H1 (cell line): ENCODE measurements around the gene ST6GALNAC5. TPM values are rescaled to one million over a fixed set of nuclear protein-coding genes. Genes with fewer than 3 reads are reported as not detected.

Experiments
- CTCF ChIA-PET: fragments of 300-600 bp; sonication (Branson Sonifier 250); formaldehyde crosslinking; loops from one replicate; lab custom pipeline; 2021; ENCODE audit not compliant: partially characterized antibody; lab: Charles Lee
- POLR2A ChIA-PET: fragments of 300-600 bp; sonication (Branson Sonifier 250); formaldehyde crosslinking; loops from one replicate; lab custom pipeline; 2021; ENCODE audit warnings: inconsistent platforms; ENCODE audit not compliant: partially characterized antibody; lab: Charles Lee
- DNase-seq, 2 experiments: peaks; one replicate each; pipeline versions ENCODE4 v3.0.0 to v3.0.0-alpha.2; 2010 to 2022; ENCODE audit warnings: low spot score in 2 of 2, low read depth in 1 of 2, mixed read lengths in 1 of 2
- FAIRE-seq: peaks from 2 replicates; lab custom pipeline; 2011; peaks lifted over from hg19 to GRCh38; lab: Jason Lieb, UNC
- H2AFZ ChIP-seq: 2 replicates; pipeline ENCODE4 v1.8.1; 2012; ENCODE audit warnings: low read length, inconsistent platforms
- H2AK5ac ChIP-seq: 2 replicates; pipeline ENCODE4 v1.6.1; 2013; ENCODE audit warnings: low read depth, low read length
- H2BK120ac ChIP-seq: replicated peaks from 2 replicates; pipeline ENCODE3; 2013; ENCODE audit warnings: low read depth, low read length, inconsistent platforms
- H2BK12ac ChIP-seq: 2 replicates; pipeline ENCODE4 v1.6.1; 2013; ENCODE audit warnings: low read depth, low read length
- H2BK15ac ChIP-seq: 2 replicates; pipeline ENCODE4 v1.6.1; 2013; ENCODE audit warnings: low read length
- H2BK20ac ChIP-seq: 2 replicates; pipeline ENCODE4 v1.6.1; 2013; ENCODE audit warnings: low read length
- H2BK5ac ChIP-seq: 2 replicates; pipeline ENCODE4 v1.6.1; 2013; ENCODE audit warnings: low read depth, low read length
- H3K14ac ChIP-seq: 2 replicates; pipeline ENCODE4 v1.6.1; 2013; ENCODE audit warnings: inconsistent platforms; ENCODE audit not compliant: insufficient read length
- H3K18ac ChIP-seq: 2 replicates; pipeline ENCODE4 v1.6.1; 2013; ENCODE audit warnings: low read length; ENCODE audit errors: extremely low read depth
- H3K23ac ChIP-seq: 2 replicates; pipeline ENCODE4 v1.6.1; 2013; ENCODE audit warnings: inconsistent platforms; ENCODE audit not compliant: insufficient read length
- H3K23me2 ChIP-seq: 2 replicates; pipeline ENCODE4 v1.6.1; 2013; ENCODE audit warnings: low read depth, low read length
- H3K27ac ChIP-seq: 2 replicates; pipeline ENCODE4 v1.6.1; 2011; ENCODE audit warnings: low read depth, low read length, inconsistent platforms
- H3K27me3 ChIP-seq, 4 experiments: replicated peaks in 1 of 4; 1 replicate in 1 of 4; 2 replicates in 3 of 4; pipeline versions ENCODE4 v1.6.1 to v1.8.1; 2011 to 2013; ENCODE audit warnings: low read length in 3 of 4, mild to moderate bottlenecking in 3 of 4, inconsistent platforms in 2 of 4, mixed read lengths in 2 of 4, moderate library complexity in 1 of 4; ENCODE audit not compliant: control insufficient read depth in 3 of 4, insufficient read depth in 3 of 4; ENCODE audit errors: extremely low read depth in 1 of 4
- H3K36me3 ChIP-seq, 4 experiments: 2 replicates each; pipeline versions ENCODE4 v1.6.1 to v1.8.1; 2011 to 2013; ENCODE audit warnings: mild to moderate bottlenecking in 4 of 4, low read length in 3 of 4, moderate library complexity in 2 of 4, control low read depth in 1 of 4, inconsistent platforms in 1 of 4; ENCODE audit not compliant: insufficient read depth in 4 of 4, control insufficient read depth in 2 of 4
- H3K4ac ChIP-seq: replicated peaks from 2 replicates; pipeline ENCODE3; 2013; ENCODE audit warnings: low read length, low read depth, mixed read lengths, inconsistent platforms; ENCODE audit not compliant: insufficient read length
- H3K4me1 ChIP-seq, 4 experiments: replicated peaks in 1 of 4; 1 replicate in 1 of 4; 2 replicates in 3 of 4; pipeline versions ENCODE4 v1.6.1 to v1.8.1; 2011 to 2013; ENCODE audit warnings: low read length in 3 of 4, inconsistent platforms in 2 of 4, mixed read lengths in 1 of 4; ENCODE audit not compliant: insufficient read depth in 4 of 4, control insufficient read depth in 3 of 4
- H3K4me2 ChIP-seq, 2 experiments: 2 replicates each; pipeline versions ENCODE4 v1.6.1 to v1.8.1; 2011 to 2013; ENCODE audit warnings: low read depth in 2 of 2, low read length in 2 of 2, control low read depth in 1 of 2, inconsistent platforms in 1 of 2, mild to moderate bottlenecking in 1 of 2; ENCODE audit not compliant: insufficient read depth in 1 of 2
- H3K4me3 ChIP-seq, 4 experiments: fragments of 200-600, 300-600 bp in 1 of 4; sonication (generic), shearing (Covaris generic), sonication (Bioruptor Twin) in 1 of 4; 2 replicates each; pipeline versions ENCODE4 v1.5.1 to v1.8.1; 2011 to 2016; ENCODE audit warnings: low read length in 4 of 4, low read depth in 3 of 4, control low read depth in 2 of 4, inconsistent platforms in 2 of 4, mild to moderate bottlenecking in 2 of 4, mixed read lengths in 1 of 4, moderate library complexity in 1 of 4; ENCODE audit not compliant: insufficient read depth in 2 of 4; ENCODE audit errors: extremely low read depth in 1 of 4
- H3K56ac ChIP-seq: replicated peaks from 2 replicates; pipeline ENCODE3; 2013; ENCODE audit warnings: low read depth, mild to moderate bottlenecking, mixed read lengths, low read length, inconsistent platforms; ENCODE audit not compliant: insufficient read length
- H3K79me1 ChIP-seq: 2 replicates; pipeline ENCODE4 v1.6.1; 2013; ENCODE audit warnings: low read depth, low read length, control low read depth
- H3K79me2 ChIP-seq, 2 experiments: 2 replicates each; pipeline versions ENCODE4 v1.6.1 to v1.8.1; 2012 to 2013; ENCODE audit warnings: low read length in 2 of 2, mild to moderate bottlenecking in 2 of 2, inconsistent platforms in 1 of 2; ENCODE audit not compliant: insufficient read depth in 2 of 2, control insufficient read depth in 1 of 2
- H3K9ac ChIP-seq, 4 experiments: replicated peaks in 1 of 4; 1 replicate in 1 of 4; 2 replicates in 3 of 4; pipeline versions ENCODE4 v1.6.1 to v1.8.1; 2011 to 2013; ENCODE audit warnings: low read depth in 3 of 4, low read length in 3 of 4, control low read depth in 2 of 4, mild to moderate bottlenecking in 2 of 4, moderate library complexity in 2 of 4, inconsistent platforms in 1 of 4; ENCODE audit errors: extremely low read depth in 1 of 4
- H3K9me3 ChIP-seq, 2 experiments: 2 replicates each; pipeline versions ENCODE4 v1.6.1 to v1.8.1; 2012 to 2013; ENCODE audit warnings: mild to moderate bottlenecking in 2 of 2, moderate library complexity in 2 of 2, control low read depth in 1 of 2, inconsistent platforms in 1 of 2, low read depth in 1 of 2, low read length in 1 of 2, mixed read lengths in 1 of 2; ENCODE audit not compliant: insufficient read depth in 2 of 2
- H4K20me1 ChIP-seq, 2 experiments: replicated peaks in 1 of 2; 2 replicates each; pipeline versions ENCODE3 to v1.8.1; 2011 to 2013; ENCODE audit warnings: inconsistent platforms in 2 of 2, low read length in 2 of 2, mild to moderate bottlenecking in 1 of 2; ENCODE audit not compliant: insufficient read depth in 2 of 2, control insufficient read depth in 1 of 2
- H4K5ac ChIP-seq: 2 replicates; pipeline ENCODE4 v1.6.1; 2013; ENCODE audit warnings: low read length, low read depth, mixed read lengths, inconsistent platforms; ENCODE audit not compliant: insufficient read length
- H4K8ac ChIP-seq: 2 replicates; pipeline ENCODE4 v1.8.0; 2013; ENCODE audit warnings: mild to moderate bottlenecking, moderate library complexity, low read length, inconsistent platforms; ENCODE audit not compliant: insufficient read depth; ENCODE audit errors: extremely low read depth
- H4K91ac ChIP-seq: replicated peaks from 2 replicates; pipeline ENCODE3; 2013; ENCODE audit warnings: low read length, mixed read lengths, inconsistent platforms; ENCODE audit not compliant: insufficient read length
- ATF2 ChIP-seq: IDR thresholded peaks from 2 replicates; pipeline ENCODE4 v1.6.1; 2012; ENCODE audit warnings: low read length, inconsistent platforms
- BCL11A ChIP-seq, 2 experiments: IDR thresholded peaks; one replicate each; pipeline ENCODE4 v1.6.1; 2011; ENCODE audit warnings: low read depth in 2 of 2, low read length in 2 of 2, mild to moderate bottlenecking in 2 of 2
- CREB1 ChIP-seq: IDR thresholded peaks from 2 replicates; pipeline ENCODE4 v1.6.1; 2012; ENCODE audit warnings: inconsistent platforms
- JUN ChIP-seq: IDR thresholded peaks from 2 replicates; pipeline ENCODE4 v1.6.1; 2011; ENCODE audit warnings: low read depth, mild to moderate bottlenecking, improper control_type of control experiment, low read length
- KDM5A ChIP-seq: fragments of 200-600 bp; IDR thresholded peaks from 2 replicates; pipeline ENCODE4 v1.7.1; 2012; ENCODE audit warnings: mild to moderate bottlenecking, low read length, inconsistent platforms, mixed read lengths
- RNF2 ChIP-seq: fragments of 200-900, 300-1000 bp; sonication (generic); IDR thresholded peaks from 2 replicates; pipeline ENCODE4 v1.7.1; 2016; ENCODE audit warnings: borderline replicate concordance, low read depth, mild to moderate bottlenecking, antibody characterized with exemption, low read length; ENCODE audit not compliant: poor library complexity, severe bottlenecking; ENCODE audit errors: missing control alignments
- ZNF274 ChIP-seq: IDR thresholded peaks from 2 replicates; pipeline ENCODE4 v1.7.0; 2012; ENCODE audit warnings: low read length, borderline replicate concordance; ENCODE audit errors: extremely low read depth
- WGBS, 2 experiments: shearing (Covaris generic) in 1 of 2; methylation state at CpG; one replicate each; pipeline versions ENCODE4 v1.1.6 to v1.1.7; 2013 to 2015; ENCODE audit warnings: low lambda C conversion rate in 2 of 2, mixed read lengths in 2 of 2, inconsistent platforms in 1 of 2, low coverage in 1 of 2, missing lambda C conversion rate in 1 of 2; ENCODE audit not compliant: insufficient replicate concordance in 2 of 2, insufficient coverage in 1 of 2, insufficient read length in 1 of 2; ENCODE audit errors: extremely low coverage in 1 of 2, missing lambda C conversion rate in 1 of 2; 5-methylcytosine and 5-hydroxymethylcytosine counted together
- polyA plus RNA-seq, 7 experiments: library from polyadenylated mRNA; depleted of rRNA in 3 of 7; stranded (reverse) in 5 of 7; unstranded in 2 of 7; fragments of >200 nt in 5 of 7; fragments of 200-250 nt in 2 of 7; gene quantifications; 1 replicate in 5 of 7; 2 replicates in 1 of 7; 4 replicates in 1 of 7; pipeline versions ENCODE4 v1.2.1 to v1.2.3, GENCODE V29; 2011 to 2013; ENCODE audit warnings: missing spikeins in 2 of 7, mixed read lengths in 2 of 7
- total RNA-seq: library from RNA; stranded (reverse); fragmentation: NEBNext Ultra II Directional; extraction: Animal tissue kit (Norgen Biotek cat#: 25700); gene quantifications from 2 replicates; pipeline ENCODE4 v1.2.1, GENCODE V29; 2021
- TF ChIP-seq, protein P1 (sequence below): IDR thresholded peaks from 2 replicates; pipeline ENCODE4 v1.6.1; 2012; ENCODE audit warnings: inconsistent platforms
- TF ChIP-seq, protein P2 (sequence below): IDR thresholded peaks from 2 replicates; pipeline ENCODE4 v1.6.1; 2012; ENCODE audit warnings: inconsistent platforms

Gene ST6GALNAC5
- total and polyA plus RNA-seq, 2 of the 8 experiments (the other 6 are each of a cell fraction or from before 2014, with no cell fraction given): 6.2 to 7.3 TPM

DNA sequence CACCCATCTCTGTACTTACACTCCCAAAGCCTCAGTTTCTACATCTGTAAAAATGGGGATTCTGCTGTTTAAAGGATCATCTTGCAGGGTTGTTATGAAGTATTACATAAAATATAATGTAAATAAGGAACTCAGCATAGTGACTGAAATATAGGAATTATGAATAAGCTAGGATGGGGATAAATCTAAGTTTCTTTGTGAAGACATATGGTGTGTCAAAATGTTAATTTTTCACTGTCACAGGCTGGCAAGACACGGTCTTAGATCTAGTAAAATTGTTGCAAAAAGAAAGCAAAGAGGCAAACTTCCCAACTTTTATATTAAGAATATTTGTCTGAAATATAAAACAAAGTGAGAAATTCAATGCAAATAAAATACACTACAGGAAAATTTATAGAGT is 42.0 kb downstream of the ST6GALNAC5 start:
- CTCF ChIA-PET: no interaction called here
- no peak for FAIRE-seq

More for the DNA sequence above, 42.0 kb downstream of the ST6GALNAC5 start:
- Histone ChIP-seq H3K4me3 (no peak overlapping the region), H3K79me2 (no peaks in the 10 kb centered on the region), H3K9ac (no peak overlapping the region), H4K91ac (no peak overlapping the region), H3K4me1 (peaks cover 0 to 5% (median 0%) of the 10 kb centered on the region in 4 experiments; a peak in 2 of 7 replicates), H3K56ac (no peak overlapping the region), H4K5ac (no peak overlapping the region), H2BK15ac (no peak overlapping the region), H4K8ac (no peak overlapping the region), H2AFZ (no peak overlapping the region), H3K27ac (no peak overlapping the region), H3K36me3 (no peaks in the 10 kb centered on the region), H3K27me3 (no peaks in the 10 kb centered on the region), H3K23ac (no peak overlapping the region), H3K4me2 (no peak overlapping the region), H2BK120ac (no peak overlapping the region), H2BK12ac (no peak overlapping the region), H3K9me3 (no peaks in the 10 kb centered on the region), H2BK5ac (no peak overlapping the region), H2BK20ac (no peak overlapping the region), H3K14ac (no peak overlapping the region), H3K18ac (no peak overlapping the region), H2AK5ac (no peak overlapping the region), H3K79me1 (no peaks in the 10 kb centered on the region), H3K4ac (no peak overlapping the region), H3K23me2 (no peaks in the 10 kb centered on the region), H4K20me1 (no peaks in the 10 kb centered on the region)
- WGBS, 2 experiments: 83% methylated on average over 1 of the region's 1 CpG; no CpG with 5 or more reads in 1 of the 2 experiments
- no peak for TF ChIP-seq CREB1
- TF ChIP-seq BCL11A (IDR thresholded peaks at IDR 0.05; ENCODE audit: low read depth in 2 of 2, low read length in 2 of 2): no peak
- no peak for TF ChIP-seq ZNF274
- no peak for TF ChIP-seq KDM5A
- TF ChIP-seq, protein P1, sequence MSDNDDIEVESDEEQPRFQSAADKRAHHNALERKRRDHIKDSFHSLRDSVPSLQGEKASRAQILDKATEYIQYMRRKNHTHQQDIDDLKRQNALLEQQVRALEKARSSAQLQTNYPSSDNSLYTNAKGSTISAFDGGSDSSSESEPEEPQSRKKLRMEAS: no peak
- no peak for TF ChIP-seq JUN
- TF ChIP-seq RNF2: no peak
- no peak for TF ChIP-seq ATF2
- TF ChIP-seq, protein P2, sequence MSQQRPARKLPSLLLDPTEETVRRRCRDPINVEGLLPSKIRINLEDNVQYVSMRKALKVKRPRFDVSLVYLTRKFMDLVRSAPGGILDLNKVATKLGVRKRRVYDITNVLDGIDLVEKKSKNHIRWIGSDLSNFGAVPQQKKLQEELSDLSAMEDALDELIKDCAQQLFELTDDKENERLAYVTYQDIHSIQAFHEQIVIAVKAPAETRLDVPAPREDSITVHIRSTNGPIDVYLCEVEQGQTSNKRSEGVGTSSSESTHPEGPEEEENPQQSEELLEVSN: no peak
- POLR2A ChIA-PET: no interaction called here
- DNase-seq: no peak
